ENCODE results near the gene INTS7.

INTS7 gene

DNA sequence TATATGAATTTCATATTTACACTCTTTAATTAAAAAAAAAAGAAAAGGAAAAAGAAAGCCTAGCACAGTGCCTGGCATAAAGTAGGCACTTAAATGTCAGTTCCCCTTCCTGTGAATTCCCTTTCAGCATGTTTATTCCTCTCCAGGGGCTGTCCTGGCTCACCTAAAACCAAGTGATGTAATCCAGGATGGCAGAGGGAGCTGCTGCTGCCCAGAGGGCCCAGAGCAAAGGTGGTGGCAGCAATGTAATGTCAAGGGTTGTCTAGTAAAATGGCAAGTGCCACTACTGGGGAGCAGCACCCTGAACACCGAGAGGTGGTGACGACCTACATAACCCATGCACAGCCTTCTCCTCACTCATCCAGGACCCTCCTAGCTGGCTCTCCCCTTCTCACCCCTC, 126.4 kb downstream of the INTS7 start:
- DNase-seq (ENCODE audit: low read depth), result no peak
- TF ChIP-seq, protein P1, sequence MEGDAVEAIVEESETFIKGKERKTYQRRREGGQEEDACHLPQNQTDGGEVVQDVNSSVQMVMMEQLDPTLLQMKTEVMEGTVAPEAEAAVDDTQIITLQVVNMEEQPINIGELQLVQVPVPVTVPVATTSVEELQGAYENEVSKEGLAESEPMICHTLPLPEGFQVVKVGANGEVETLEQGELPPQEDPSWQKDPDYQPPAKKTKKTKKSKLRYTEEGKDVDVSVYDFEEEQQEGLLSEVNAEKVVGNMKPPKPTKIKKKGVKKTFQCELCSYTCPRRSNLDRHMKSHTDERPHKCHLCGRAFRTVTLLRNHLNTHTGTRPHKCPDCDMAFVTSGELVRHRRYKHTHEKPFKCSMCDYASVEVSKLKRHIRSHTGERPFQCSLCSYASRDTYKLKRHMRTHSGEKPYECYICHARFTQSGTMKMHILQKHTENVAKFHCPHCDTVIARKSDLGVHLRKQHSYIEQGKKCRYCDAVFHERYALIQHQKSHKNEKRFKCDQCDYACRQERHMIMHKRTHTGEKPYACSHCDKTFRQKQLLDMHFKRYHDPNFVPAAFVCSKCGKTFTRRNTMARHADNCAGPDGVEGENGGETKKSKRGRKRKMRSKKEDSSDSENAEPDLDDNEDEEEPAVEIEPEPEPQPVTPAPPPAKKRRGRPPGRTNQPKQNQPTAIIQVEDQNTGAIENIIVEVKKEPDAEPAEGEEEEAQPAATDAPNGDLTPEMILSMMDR (IDR thresholded peaks at IDR 0.05; ENCODE audit: control insufficient read depth, extremely low read depth, insufficient read depth), result no peak
- H3K4me3 ChIP-seq (ENCODE audit: low read depth, low read length), result no peak overlapping the region

DNA sequence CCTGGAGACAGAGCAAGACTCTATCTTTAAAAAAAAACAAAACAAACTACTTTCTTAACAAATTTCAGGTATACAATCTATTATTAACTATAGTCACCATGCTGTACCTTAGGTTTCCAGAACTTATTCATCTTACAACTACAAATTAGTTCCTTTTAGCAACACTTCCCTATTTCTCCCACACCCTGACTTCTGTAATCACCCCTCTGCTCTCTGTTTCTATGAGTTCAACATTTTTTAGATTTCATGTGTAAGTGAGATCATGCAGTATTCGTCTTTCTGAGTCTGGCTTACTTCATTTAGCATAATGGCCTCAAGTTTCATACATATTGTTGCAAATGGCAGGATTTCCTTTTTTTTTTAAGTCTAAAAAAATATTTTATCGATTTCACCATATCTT, 126.9 kb downstream of the INTS7 start:
- H3K4me3 ChIP-seq (ENCODE audit: low read depth, low read length), result no peak overlapping the region
- no peak for DNase-seq (ENCODE audit: low read depth)
- TF ChIP-seq, protein P1 (IDR thresholded peaks at IDR 0.05; ENCODE audit: control insufficient read depth, extremely low read depth, insufficient read depth), result no peak

- no peak for DNase-seq (ENCODE audit: low read depth)
- TF ChIP-seq, protein P1 (IDR thresholded peaks at IDR 0.05; ENCODE audit: control insufficient read depth, extremely low read depth, insufficient read depth), result no peak
- no peak overlapping the region for H3K4me3 ChIP-seq (ENCODE audit: low read depth, low read length)
Observed at GRCh38 chr1:211903490-211904245, 131.7 kb downstream of the INTS7 start.

DNA sequence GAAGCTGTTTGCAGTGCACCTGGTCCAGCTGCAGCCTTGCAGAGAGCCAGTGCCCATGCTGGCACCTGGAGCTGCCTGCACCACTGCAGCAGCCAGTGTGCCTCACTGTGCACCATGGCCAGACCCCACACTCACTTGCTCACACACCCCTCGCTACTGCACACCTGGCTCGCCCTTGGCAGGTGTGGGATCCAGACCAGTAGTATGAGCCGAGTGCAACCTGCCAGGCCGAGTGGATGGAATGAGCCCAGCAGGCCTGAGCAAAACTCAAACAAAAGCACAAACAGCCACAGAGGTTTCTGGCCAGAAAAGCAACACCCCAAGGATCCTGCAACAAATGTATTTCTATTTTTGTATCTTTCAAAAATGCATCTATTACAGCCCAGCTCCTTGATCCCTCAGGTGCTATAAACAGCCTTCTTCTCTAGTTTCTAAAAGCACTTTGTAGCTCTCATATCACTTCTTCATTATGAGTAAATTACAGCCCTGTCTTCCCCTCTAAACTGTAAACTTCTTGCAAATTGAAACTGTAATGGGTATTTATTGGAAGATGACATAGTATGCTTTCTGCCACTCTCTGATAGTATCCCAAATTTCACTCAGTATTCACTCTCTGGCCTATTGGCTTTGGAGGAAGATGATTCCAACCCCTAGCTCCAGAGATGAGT, 132.6 kb downstream of the INTS7 start:
- no peak for DNase-seq (ENCODE audit: low read depth)
- no peak overlapping the region for H3K4me3 ChIP-seq (ENCODE audit: low read depth, low read length)
- TF ChIP-seq, protein P1 (IDR thresholded peaks at IDR 0.05; ENCODE audit: control insufficient read depth, extremely low read depth, insufficient read depth), result no peak

DNA sequence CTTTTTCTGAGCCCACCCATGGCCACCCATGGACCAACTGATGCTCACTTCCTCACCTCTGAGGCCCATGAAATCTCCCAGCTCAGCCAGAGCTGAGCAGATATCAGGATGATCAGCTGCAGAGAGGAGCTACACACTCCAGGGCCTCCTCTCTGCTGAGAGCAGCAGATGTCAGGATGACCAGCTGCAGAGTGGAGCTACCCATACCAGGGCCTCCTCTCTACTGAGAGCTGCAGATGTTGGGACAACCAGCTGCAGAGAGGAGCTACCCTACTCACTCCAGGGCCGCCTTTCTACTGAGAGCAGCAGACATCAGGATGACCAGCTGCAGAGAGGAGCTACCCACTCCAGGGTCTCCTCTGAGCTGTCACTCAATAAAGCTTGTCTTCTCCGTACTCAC, 133.4 kb downstream of the INTS7 start:
- TF ChIP-seq, protein P1 (IDR thresholded peaks at IDR 0.05; ENCODE audit: control insufficient read depth, extremely low read depth, insufficient read depth), result no peak
- no peak for DNase-seq (ENCODE audit: low read depth)
- no peak overlapping the region for H3K4me3 ChIP-seq (ENCODE audit: low read depth, low read length)

- H3K4me3 ChIP-seq (ENCODE audit: low read depth, low read length), result no peak overlapping the region
- TF ChIP-seq, protein P1 (IDR thresholded peaks at IDR 0.05; ENCODE audit: control insufficient read depth, extremely low read depth, insufficient read depth), result no peak
- DNase-seq (ENCODE audit: low read depth), result no peak
Observed at GRCh38 chr1:211900441-211900840, 134.9 kb downstream of the INTS7 start.
